GM18868 (cell line): Measurements from ENCODE around the gene NR6A1.

Experiments
- ATAC-seq: cut with Tn5 transposase; IDR thresholded peaks from one replicate; pipeline ENCODE4 v1.9.1; 2021; ENCODE audit warnings: mild to moderate bottlenecking, moderate library complexity; ENCODE audit not compliant: unreplicated experiment

The NR6A1 gene

GRCh38 chr9:124511426-124511840, 259.7 kb downstream of the NR6A1 start:
- no peak for ATAC-seq

GRCh38 chr9:124510650-124511425, 260.3 kb downstream of the NR6A1 start:
- ATAC-seq, result no peak

GRCh38 chr9:124507880-124508423, 263.2 kb downstream of the NR6A1 start:
- ATAC-seq, result no peak

GRCh38 chr9:124506931-124507879, 263.9 kb downstream of the NR6A1 start, which contains the start of gene NR5A1:
NR5A1 (minus strand) TSS chr9:124507399; CDS start chr9:124503395, 4,004 bp downstream.
- ATAC-seq, result no peak

- ATAC-seq, result no peak
These were observed 264.7 kb downstream of the NR6A1 start for GRCh38 chr9:124506433-124506832.

- no peak for ATAC-seq
These were observed 265.2 kb downstream of the NR6A1 start for GRCh38 chr9:124505901-124506346.

GRCh38 chr9:124505006-124505900, 265.9 kb downstream of the NR6A1 start:
- no peak for ATAC-seq

GRCh38 chr9:124504530-124505005, 266.5 kb downstream of the NR6A1 start:
- no peak for ATAC-seq

- no peak for ATAC-seq
These were observed 267.2 kb downstream of the NR6A1 start for GRCh38 chr9:124503713-124504529.

GRCh38 chr9:124502711-124503702, 268.1 kb downstream of the NR6A1 start:
- no peak for ATAC-seq

- ATAC-seq, result no peak
These were observed 269.3 kb downstream of the NR6A1 start for GRCh38 chr9:124501771-124502320.

GRCh38 chr9:124500796-124501611, 270.1 kb downstream of the NR6A1 start:
- ATAC-seq, result no peak

- no peak for ATAC-seq
These were observed 270.9 kb downstream of the NR6A1 start for GRCh38 chr9:124500028-124500795.

- no peak for ATAC-seq
These were observed 271.9 kb downstream of the NR6A1 start for GRCh38 chr9:124499216-124499615.

- ATAC-seq, result no peak
These were observed 272.5 kb downstream of the NR6A1 start for GRCh38 chr9:124498499-124499146.

- no peak for ATAC-seq
These were observed 273.1 kb downstream of the NR6A1 start for GRCh38 chr9:124498040-124498439.
